K562 (cell line): ENCODE data around the gene NMNAT3. TPM values are rescaled to one million over a fixed set of nuclear protein-coding genes. Genes with fewer than 3 reads are reported as not detected.

Source experiments
- ATAC-seq: fragments of 200-7000 bp; cut with Tn5 transposase; 3 replicates; pipeline ENCODE4 v1.9.1; 2020; ENCODE audit warnings: moderate library complexity
- BruUV-seq: library from RNA; stranded (reverse); fragments of 400-500 nt; replicated peaks from 2 replicates; lab custom pipeline; 2021; lab: Mats Ljungman, UMichigan
- CTCF ChIA-PET: fragments of 300-600 bp; formaldehyde crosslinking; extraction: SDS; loops from one replicate; lab custom pipeline; 2021; ENCODE audit warnings: low intra/inter-chr PET ratio; lab: Yijun Ruan, JAX
- POLR2A ChIA-PET: fragments of 300-600, 350-650 bp; sonication (Branson Sonifier 250); formaldehyde crosslinking; extraction: SDS; loops from one replicate; lab custom pipeline; 2021; ENCODE audit warnings: antibody characterized with exemption, inconsistent platforms; lab: Yijun Ruan, JAX
- DNase-seq, 4 experiments: peaks; one replicate each; pipeline versions ENCODE4 v3.0.0 to v3.0.0-alpha.2; 2011 to 2018; ENCODE audit warnings: low spot score in 3 of 4, mixed read lengths in 3 of 4; ENCODE audit errors: extremely low read depth in 1 of 4
- FAIRE-seq: peaks from 2 replicates; lab custom pipeline; 2011; peaks lifted over from hg19 to GRCh38; lab: Jason Lieb, UNC
- H2AFZ ChIP-seq: 2 replicates; pipeline ENCODE4 v1.6.0; 2011; ENCODE audit warnings: low read depth, low read length, control low read depth, inconsistent platforms
- H3K27ac ChIP-seq: fragments of 200-600 bp; 3 replicates; pipeline ENCODE4 v1.8.0; 2011; ENCODE audit warnings: low read depth, mild to moderate bottlenecking, control low read depth, inconsistent platforms, low read length, moderate library complexity, mixed read lengths; ENCODE audit errors: extremely low read depth
- H3K27me3 ChIP-seq, 2 experiments: fragments of 300-600 bp in 1 of 2; 2 replicates in 1 of 2; 3 replicates in 1 of 2; pipeline versions ENCODE4 v1.6.0 to v1.8.0; 2011; ENCODE audit warnings: inconsistent platforms in 2 of 2, low read length in 2 of 2, mild to moderate bottlenecking in 1 of 2, mixed read lengths in 1 of 2, moderate library complexity in 1 of 2; ENCODE audit not compliant: control insufficient read depth in 2 of 2, insufficient read depth in 2 of 2
- H3K36me3 ChIP-seq: fragments of 300-600 bp; 3 replicates; pipeline ENCODE4 v1.8.0; 2011; ENCODE audit warnings: mild to moderate bottlenecking, low read length, inconsistent platforms; ENCODE audit not compliant: control insufficient read depth, insufficient read depth
- H3K4me1 ChIP-seq, 2 experiments: fragments of 200-600 bp in 1 of 2; replicated peaks in 1 of 2; 2 replicates in 1 of 2; 3 replicates in 1 of 2; pipeline versions ENCODE4 v1.5.1 to v1.8.0; 2011; ENCODE audit warnings: inconsistent platforms in 2 of 2, low read length in 2 of 2, mild to moderate bottlenecking in 1 of 2, mixed read lengths in 1 of 2, moderate library complexity in 1 of 2; ENCODE audit not compliant: control insufficient read depth in 2 of 2, insufficient read depth in 2 of 2
- H3K4me2 ChIP-seq: 2 replicates; pipeline ENCODE4 v1.6.1; 2011; ENCODE audit warnings: low read length, control low read depth, inconsistent platforms, mixed read lengths; ENCODE audit not compliant: insufficient read depth
- H3K4me3 ChIP-seq: fragments of 200-600 bp; sonication (generic), shearing (Covaris generic); 2 replicates; pipeline ENCODE4 v1.5.1; 2016; ENCODE audit warnings: control low read depth, inconsistent platforms
- H3K79me2 ChIP-seq: fragments of 200-600 bp; 3 replicates; pipeline ENCODE4 v1.8.0; 2011; ENCODE audit warnings: low read length, inconsistent platforms; ENCODE audit not compliant: control insufficient read depth, insufficient read depth
- H3K9ac ChIP-seq, 2 experiments: 2 replicates each; pipeline versions ENCODE4 v1.6.0 to v1.6.1; 2011; ENCODE audit warnings: low read depth in 2 of 2, low read length in 2 of 2, control low read depth in 1 of 2, inconsistent platforms in 1 of 2, mild to moderate bottlenecking in 1 of 2, mixed read lengths in 1 of 2; ENCODE audit not compliant: insufficient read depth in 1 of 2
- H3K9me1 ChIP-seq: one replicate; pipeline ENCODE4 v1.6.0; 2011; ENCODE audit warnings: inconsistent platforms, mild to moderate bottlenecking, low read length, moderate library complexity; ENCODE audit not compliant: control insufficient read depth, insufficient read depth
- H3K9me3 ChIP-seq: replicated peaks from 2 replicates; pipeline ENCODE4 v1.5.1; 2011; ENCODE audit warnings: low read depth, low read length, inconsistent platforms; ENCODE audit not compliant: control insufficient read depth, insufficient read depth
- H4K20me1 ChIP-seq: replicated peaks from 2 replicates; pipeline ENCODE4 v1.6.1; 2011; ENCODE audit warnings: low read length, inconsistent platforms, mixed read lengths; ENCODE audit not compliant: control insufficient read depth, insufficient read depth
- ARHGAP35 ChIP-seq: fragments of 450-650 bp; IDR thresholded peaks from 2 replicates; pipeline ENCODE4 v1.6.1; 2018; ENCODE audit not compliant: partially characterized antibody
- CXXC5 ChIP-seq: fragments of 250-450 bp; sonication (Bioruptor Pico); IDR thresholded peaks from 2 replicates; pipeline ENCODE4 v1.8.0; 2022; ENCODE audit warnings: inconsistent platforms, mild to moderate bottlenecking, moderate library complexity
- KLF13 ChIP-seq: fragments of 450-650 bp; IDR thresholded peaks from 2 replicates; pipeline ENCODE4 v1.6.1; 2016; ENCODE audit warnings: missing genetic modification characterization, low read depth, mild to moderate bottlenecking, missing compliant biosample characterization, moderate library complexity, borderline replicate concordance
- MTF1 ChIP-seq: fragments of 250-450 bp; sonication (Bioruptor Pico); IDR thresholded peaks from 2 replicates; pipeline ENCODE4 v1.9.0; 2021; ENCODE audit warnings: moderate library complexity, mild to moderate bottlenecking, inconsistent platforms, borderline replicate concordance
- MYC ChIP-seq, 2 experiments: fragments of 250-450 bp in 1 of 2; sonication (Bioruptor Pico) in 1 of 2; IDR thresholded peaks; 2 replicates each; pipeline versions ENCODE4 v1.5.1 to v1.6.1; 2012 to 2021; ENCODE audit warnings: low read depth in 2 of 2, borderline replicate concordance in 1 of 2, improper control_type of control experiment in 1 of 2, low read length in 1 of 2, mild to moderate bottlenecking in 1 of 2, moderate library complexity in 1 of 2
- POLR2G ChIP-seq: fragments of 200-400 bp; formaldehyde crosslinking; IDR thresholded peaks from 2 replicates; pipeline ENCODE4 v1.6.1; 2017; ENCODE audit warnings: low read depth, mild to moderate bottlenecking, antibody characterized with exemption, low read length, moderate library complexity
- SMAD3 ChIP-seq: fragments of 450-650 bp; formaldehyde crosslinking; conservative IDR thresholded peaks from 2 replicates; pipeline ENCODE4 v1.4.0; 2020; ENCODE audit warnings: mild to moderate bottlenecking
- STAT5B ChIP-seq: fragments of 250-450 bp; sonication (Bioruptor Pico); IDR thresholded peaks from 2 replicates; pipeline ENCODE4 v1.8.0; 2021; ENCODE audit warnings: mild to moderate bottlenecking, inconsistent platforms
- TAF7 ChIP-seq: fragments of 450-650 bp; IDR thresholded peaks from 2 replicates; pipeline ENCODE4 v1.6.1; 2016; ENCODE audit warnings: missing genetic modification characterization, missing compliant biosample characterization
- WHSC1 ChIP-seq: IDR thresholded peaks from one replicate; pipeline ENCODE4 v1.6.1; 2012; ENCODE audit warnings: low read length, control low read depth, inconsistent platforms
- ZNF764 ChIP-seq: fragments of 250-450 bp; sonication (Bioruptor Pico); IDR thresholded peaks from 2 replicates; pipeline ENCODE4 v1.4.0; 2020; ENCODE audit warnings: low read depth, mild to moderate bottlenecking, moderate library complexity
- ZZZ3 ChIP-seq: fragments of 450-650 bp; IDR thresholded peaks from 2 replicates; pipeline ENCODE4 v1.6.1; 2016; ENCODE audit warnings: antibody characterized with exemption, mild to moderate bottlenecking, moderate library complexity
- in situ Hi-C: fragments of 300-500 bp; cut with MboI; formaldehyde crosslinking; loops from 4 replicates; pipeline ENCODE4 v1.15.0; 2018; ENCODE audit warnings: inconsistent platforms, mixed read lengths
- intact Hi-C: fragments of 100-400 bp; cut with micrococcal nuclease; formaldehyde crosslinking; loops from 2 replicates; pipeline ENCODE4 v1.14.2; 2022
- polyA plus RNA-seq, 8 experiments: library from polyadenylated mRNA; depleted of rRNA in 4 of 8; stranded (reverse) in 5 of 8; unstranded in 3 of 8; fragments of >200 nt; fragmentation: Nextera tagmentation in 2 of 8; fragmentation: Illumina TruSeq in 1 of 8; extraction: Ambion mirVana in 2 of 8; extraction: Trizol in 1 of 8; gene quantifications; 2 replicates each; pipeline versions ENCODE4 v1.2.1 to v1.2.3, GENCODE V29; 2011 to 2014; ENCODE audit warnings: inconsistent platforms in 1 of 8, missing spikeins in 1 of 8
- total RNA-seq, 7 experiments: library from RNA; depleted of rRNA in 6 of 7; stranded (reverse); fragments of >200 nt in 6 of 7; fragmentation: Illumina TruSeq in 2 of 7; extraction: Trizol in 2 of 7; gene quantifications; 2 replicates each; pipeline versions ENCODE4 v1.2.1 to v1.2.3, GENCODE V29; 2011 to 2021; ENCODE audit warnings: low replicate concordance in 1 of 7
- TF ChIP-seq, protein P1 (sequence below): fragments of 250-450 bp; sonication (Bioruptor Pico); IDR thresholded peaks from 2 replicates; pipeline ENCODE4 v1.5.0; 2021; ENCODE audit warnings: mild to moderate bottlenecking, moderate library complexity
- TF ChIP-seq, protein P2 (sequence below): fragments of 450-650 bp; formaldehyde crosslinking; IDR thresholded peaks from 2 replicates; pipeline ENCODE4 v1.4.0; 2022; ENCODE audit warnings: missing genetic modification characterization
- TF ChIP-seq, protein P3 (sequence below): fragments of 450-650 bp; IDR thresholded peaks from one replicate; pipeline ENCODE4 v1.6.1; 2018; ENCODE audit warnings: mild to moderate bottlenecking, moderate library complexity; ENCODE audit not compliant: partially characterized antibody
- TF ChIP-seq, protein P4 (sequence below): fragments of 250-450 bp; sonication (Bioruptor Pico); IDR thresholded peaks from 2 replicates; pipeline ENCODE4 v1.5.0; 2020; ENCODE audit warnings: mild to moderate bottlenecking

The NMNAT3 gene
- total and polyA plus RNA-seq, 9 of the 15 experiments (the other 6 are each of a cell fraction or from before 2014, with no cell fraction given): 2.3 to 12.5 (median 6.6) TPM

DNA sequence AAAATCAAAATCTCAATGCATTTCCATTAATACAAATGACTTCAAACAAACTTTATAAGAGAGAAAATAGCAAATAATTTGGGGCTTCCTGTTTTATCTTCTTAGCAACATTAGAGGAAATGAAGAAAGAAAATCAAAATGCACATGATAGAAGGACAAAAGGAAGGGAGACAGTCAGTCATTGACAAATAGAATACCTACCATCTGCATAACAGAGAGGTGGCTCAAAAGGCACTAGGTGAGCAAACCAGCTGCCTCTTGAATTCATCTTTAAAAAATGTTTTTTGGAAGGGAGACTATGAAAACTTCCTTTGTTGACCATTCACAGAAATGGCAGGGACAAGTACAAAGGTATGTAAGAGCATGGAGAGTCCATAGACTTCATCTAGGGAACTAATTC lies 9.4 kb downstream of the NMNAT3 start:
- ChIA-PET POLR2A (no interaction called here), CTCF (no interaction called here)
- ATAC-seq (no peak), FAIRE-seq (no peak), DNase-seq (no peak)
- Histone ChIP-seq H3K4me3 (no peak overlapping the region), H3K36me3 (no peaks in the 10 kb centered on the region), H3K4me1 (no peaks in the 10 kb centered on the region), H2AFZ (no peak overlapping the region), H3K9ac (no peak overlapping the region), H3K27ac (no peak overlapping the region), H3K9me1 (no peaks in the 10 kb centered on the region), H3K79me2 (no peaks in the 10 kb centered on the region), H3K27me3 (no peaks in the 10 kb centered on the region), H3K9me3 (no peaks in the 10 kb centered on the region), H3K4me2 (no peak overlapping the region), H4K20me1 (no peaks in the 10 kb centered on the region; the same call in 1 of the 2 replicates)
- no TSS peak for BruUV-seq
- in situ Hi-C loops (no loop called here), intact Hi-C loops (no loop called here)
- TF ChIP-seq STAT5B (CRISPR knock-in tag) (no peak), KLF13 (tag) (no peak), POLR2G (no peak), ARHGAP35 (no peak), TAF7 (tag) (no peak), MTF1 (no peak), ZNF764 (no peak), SMAD3 (no peak), CXXC5 (CRISPR knock-in tag) (no peak), WHSC1 (no peak), ZZZ3 (no peak), MYC (IDR thresholded peaks at IDR 0.05; ENCODE audit: low read depth, low read length) (no peak), MYC (CRISPR knock-in tag; IDR thresholded peaks at IDR 0.05; ENCODE audit: borderline replicate concordance, low read depth) (no peak)
- TF ChIP-seq, protein P1, sequence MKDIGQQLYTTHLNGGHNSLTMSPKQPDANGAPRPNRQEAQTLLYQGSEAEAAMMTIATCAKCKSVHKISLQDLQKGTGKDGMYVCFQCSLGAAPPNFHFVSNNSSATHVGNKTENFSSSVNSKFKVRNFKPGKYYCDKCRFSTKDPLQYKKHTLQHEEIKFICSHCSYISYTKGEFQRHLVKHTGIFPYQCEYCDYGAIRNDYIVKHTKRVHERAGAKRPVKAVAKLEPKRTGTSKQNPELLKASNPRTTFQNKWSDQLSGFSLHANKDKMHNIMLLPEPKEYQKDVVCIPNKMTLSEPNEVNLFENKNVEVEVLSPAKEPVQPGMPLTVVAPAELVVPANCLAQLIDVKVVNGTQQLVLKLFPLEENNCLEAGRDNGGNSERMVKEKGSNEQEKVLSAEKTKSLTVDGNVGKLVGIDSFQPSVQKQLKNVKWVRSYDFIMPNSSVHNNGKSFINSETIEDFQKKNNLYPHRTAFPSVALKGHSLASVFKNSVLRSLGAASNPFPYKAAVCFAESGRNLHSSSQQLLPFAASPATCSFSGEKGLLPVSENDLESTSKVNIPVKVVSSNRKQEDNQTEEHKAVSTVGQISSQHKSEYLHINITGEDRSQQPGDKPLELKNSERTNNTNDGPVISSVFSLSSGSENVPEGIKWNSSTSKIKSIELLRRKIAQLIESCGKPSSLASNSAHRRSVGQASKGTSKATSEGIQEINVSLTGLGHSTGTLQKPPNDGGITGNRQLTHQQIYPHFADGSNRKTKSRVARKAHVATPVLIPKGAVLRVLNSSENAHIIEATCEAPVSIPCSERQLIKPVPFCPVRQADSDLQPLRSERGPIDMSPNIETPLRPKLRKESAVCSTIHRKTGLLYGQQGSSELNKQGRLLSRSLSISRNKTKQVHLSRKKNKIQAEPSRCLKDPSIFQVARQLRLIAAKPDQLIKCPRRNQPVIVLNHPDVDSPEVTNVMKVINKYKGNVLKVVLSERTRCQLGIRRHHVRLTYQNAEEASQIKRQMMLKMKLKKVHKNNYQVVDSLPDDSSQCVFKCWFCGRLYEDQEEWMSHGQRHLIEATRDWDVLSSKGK: no peak
- TF ChIP-seq, protein P2, sequence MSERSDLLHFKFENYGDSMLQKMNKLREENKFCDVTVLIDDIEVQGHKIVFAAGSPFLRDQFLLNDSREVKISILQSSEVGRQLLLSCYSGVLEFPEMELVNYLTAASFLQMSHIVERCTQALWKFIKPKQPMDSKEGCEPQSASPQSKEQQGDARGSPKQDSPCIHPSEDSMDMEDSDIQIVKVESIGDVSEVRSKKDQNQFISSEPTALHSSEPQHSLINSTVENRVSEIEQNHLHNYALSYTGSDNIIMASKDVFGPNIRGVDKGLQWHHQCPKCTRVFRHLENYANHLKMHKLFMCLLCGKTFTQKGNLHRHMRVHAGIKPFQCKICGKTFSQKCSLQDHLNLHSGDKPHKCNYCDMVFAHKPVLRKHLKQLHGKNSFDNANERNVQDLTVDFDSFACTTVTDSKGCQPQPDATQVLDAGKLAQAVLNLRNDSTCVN: no peak
- TF ChIP-seq, protein P3, sequence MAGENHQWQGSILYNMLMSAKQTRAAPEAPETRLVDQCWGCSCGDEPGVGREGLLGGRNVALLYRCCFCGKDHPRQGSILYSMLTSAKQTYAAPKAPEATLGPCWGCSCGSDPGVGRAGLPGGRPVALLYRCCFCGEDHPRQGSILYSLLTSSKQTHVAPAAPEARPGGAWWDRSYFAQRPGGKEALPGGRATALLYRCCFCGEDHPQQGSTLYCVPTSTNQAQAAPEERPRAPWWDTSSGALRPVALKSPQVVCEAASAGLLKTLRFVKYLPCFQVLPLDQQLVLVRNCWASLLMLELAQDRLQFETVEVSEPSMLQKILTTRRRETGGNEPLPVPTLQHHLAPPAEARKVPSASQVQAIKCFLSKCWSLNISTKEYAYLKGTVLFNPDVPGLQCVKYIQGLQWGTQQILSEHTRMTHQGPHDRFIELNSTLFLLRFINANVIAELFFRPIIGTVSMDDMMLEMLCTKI: no peak
- TF ChIP-seq, protein P4, sequence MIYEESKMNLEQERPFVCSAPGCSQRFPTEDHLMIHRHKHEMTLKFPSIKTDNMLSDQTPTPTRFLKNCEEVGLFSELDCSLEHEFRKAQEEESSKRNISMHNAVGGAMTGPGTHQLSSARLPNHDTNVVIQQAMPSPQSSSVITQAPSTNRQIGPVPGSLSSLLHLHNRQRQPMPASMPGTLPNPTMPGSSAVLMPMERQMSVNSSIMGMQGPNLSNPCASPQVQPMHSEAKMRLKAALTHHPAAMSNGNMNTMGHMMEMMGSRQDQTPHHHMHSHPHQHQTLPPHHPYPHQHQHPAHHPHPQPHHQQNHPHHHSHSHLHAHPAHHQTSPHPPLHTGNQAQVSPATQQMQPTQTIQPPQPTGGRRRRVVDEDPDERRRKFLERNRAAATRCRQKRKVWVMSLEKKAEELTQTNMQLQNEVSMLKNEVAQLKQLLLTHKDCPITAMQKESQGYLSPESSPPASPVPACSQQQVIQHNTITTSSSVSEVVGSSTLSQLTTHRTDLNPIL (CRISPR knock-in tag): no peak
